ENCODE results near the gene LRRC8B. TPM values are rescaled to one million over a fixed set of nuclear protein-coding genes. Genes with fewer than 3 reads are reported as not detected.
A peak's percentile ranks its signal among the peaks of the same experiment; 100 is the strongest.

Gene LRRC8B
- total RNA-seq, 1 donor from 2014 or later = 6.4 TPM

- Mint-ChIP-seq H3K9me3 (ENCODE audit: unreplicated experiment) (no peaks in the 10 kb centered on the region), H3K4me3 (ENCODE audit: unreplicated experiment) (no peak overlapping the region), H3K36me3 (ENCODE audit: low read depth, unreplicated experiment) (peaks cover 2% of the 10 kb centered on the region), H3K4me1 (ENCODE audit: low read depth, unreplicated experiment) (peaks cover 13% of the 10 kb centered on the region), H3K27me3 (ENCODE audit: low read depth, unreplicated experiment) (no peaks in the 10 kb centered on the region), H3K27ac (ENCODE audit: unreplicated experiment) (no peak overlapping the region)
- H3K4me2 ChIP-seq (ENCODE audit: low read length) = no peak overlapping the region
- H3K9me3 ChIP-seq (ENCODE audit: insufficient read depth, low read depth, low read length) = no peaks in the 10 kb centered on the region
- H3K9ac ChIP-seq (ENCODE audit: low read length) = no peak overlapping the region
- no peak overlapping the region for H2AFZ ChIP-seq (ENCODE audit: low read depth, low read length)
- H3K36me3 ChIP-seq (ENCODE audit: insufficient read depth, low read length) = no peaks in the 10 kb centered on the region
- no peaks in the 10 kb centered on the region for H3K79me2 ChIP-seq (ENCODE audit: insufficient read depth, low read length)
- TF ChIP-seq CTCF (IDR thresholded peaks at IDR 0.05; ENCODE audit: insufficient read depth, low read depth, low read length) (no peak), EZH2 (IDR thresholded peaks at IDR 0.05; ENCODE audit: insufficient read depth, low read length) (no peak)
- no peaks in the 10 kb centered on the region for H4K20me1 ChIP-seq (ENCODE audit: insufficient read depth, low read length)
- DNase-seq (ENCODE audit: low read depth) = no peak
- no peak for FAIRE-seq
- H3K4me1 ChIP-seq (ENCODE audit: insufficient read depth, low read length) = no peaks in the 10 kb centered on the region
- no peak overlapping the region for H3K27ac ChIP-seq (ENCODE audit: low read depth, low read length)
- H3K4me3 ChIP-seq (ENCODE audit: insufficient read depth, low read depth, low read length) = no peak overlapping the region
- H3K27me3 ChIP-seq (ENCODE audit: insufficient read depth, low read length) = no peaks in the 10 kb centered on the region
These were observed 63.1 kb downstream of the LRRC8B start for GRCh38 chr1:89587729-89588161.

GRCh38 chr1:89588480-89588879, 63.9 kb downstream of the LRRC8B start:
- peaks cover 13% of the 10 kb centered on the region for H3K4me1 Mint-ChIP-seq (ENCODE audit: low read depth, unreplicated experiment)
- H3K36me3 Mint-ChIP-seq (ENCODE audit: low read depth, unreplicated experiment) = no peaks in the 10 kb centered on the region
- Histone ChIP-seq H3K4me2 (ENCODE audit: low read length) (no peak overlapping the region), H3K4me3 (ENCODE audit: insufficient read depth, low read depth, low read length) (no peak overlapping the region), H3K27ac (ENCODE audit: low read depth, low read length) (no peak overlapping the region), H3K9me3 (ENCODE audit: insufficient read depth, low read depth, low read length) (no peaks in the 10 kb centered on the region), H3K79me2 (ENCODE audit: insufficient read depth, low read length) (no peaks in the 10 kb centered on the region), H3K27me3 (ENCODE audit: insufficient read depth, low read length) (no peaks in the 10 kb centered on the region), H2AFZ (ENCODE audit: low read depth, low read length) (no peak overlapping the region), H3K4me1 (ENCODE audit: insufficient read depth, low read length) (no peaks in the 10 kb centered on the region), H4K20me1 (ENCODE audit: insufficient read depth, low read length) (no peaks in the 10 kb centered on the region), H3K9ac (ENCODE audit: low read length) (no peak overlapping the region), H3K36me3 (ENCODE audit: insufficient read depth, low read length) (no peaks in the 10 kb centered on the region)
- no peak for TF ChIP-seq EZH2 (IDR thresholded peaks at IDR 0.05; ENCODE audit: insufficient read depth, low read length)
- TF ChIP-seq CTCF (IDR thresholded peaks at IDR 0.05; ENCODE audit: insufficient read depth, low read depth, low read length) = no peak
- no peaks in the 10 kb centered on the region for H3K9me3 Mint-ChIP-seq (ENCODE audit: unreplicated experiment)
- H3K27me3 Mint-ChIP-seq (ENCODE audit: low read depth, unreplicated experiment) = no peaks in the 10 kb centered on the region
- FAIRE-seq (no peak), DNase-seq (ENCODE audit: low read depth) (no peak)
- no peak overlapping the region for H3K27ac Mint-ChIP-seq (ENCODE audit: unreplicated experiment)
- H3K4me3 Mint-ChIP-seq (ENCODE audit: unreplicated experiment) = no peak overlapping the region

- TF ChIP-seq CTCF (IDR thresholded peaks at IDR 0.05; ENCODE audit: insufficient read depth, low read depth, low read length) = no peak
- TF ChIP-seq EZH2 (IDR thresholded peaks at IDR 0.05; ENCODE audit: insufficient read depth, low read length) = no peak
- Histone ChIP-seq H4K20me1 (ENCODE audit: insufficient read depth, low read length) (no peaks in the 10 kb centered on the region), H3K9ac (ENCODE audit: low read length) (no peak overlapping the region), H3K4me1 (ENCODE audit: insufficient read depth, low read length) (no peaks in the 10 kb centered on the region), H3K79me2 (ENCODE audit: insufficient read depth, low read length) (no peaks in the 10 kb centered on the region), H3K4me2 (ENCODE audit: low read length) (peak overlapping the region; percentile 31), H3K9me3 (ENCODE audit: insufficient read depth, low read depth, low read length) (no peaks in the 10 kb centered on the region), H2AFZ (ENCODE audit: low read depth, low read length) (no peak overlapping the region), H3K36me3 (ENCODE audit: insufficient read depth, low read length) (no peaks in the 10 kb centered on the region), H3K27me3 (ENCODE audit: insufficient read depth, low read length) (no peaks in the 10 kb centered on the region), H3K27ac (ENCODE audit: low read depth, low read length) (no peak overlapping the region), H3K4me3 (ENCODE audit: insufficient read depth, low read depth, low read length) (no peak overlapping the region)
- no peak for FAIRE-seq
- DNase-seq (ENCODE audit: low read depth) = peak; percentile 68
- no peaks in the 10 kb centered on the region for H3K27me3 Mint-ChIP-seq (ENCODE audit: low read depth, unreplicated experiment)
- H3K36me3 Mint-ChIP-seq (ENCODE audit: low read depth, unreplicated experiment) = no peaks in the 10 kb centered on the region
- H3K27ac Mint-ChIP-seq (ENCODE audit: unreplicated experiment) = peak overlapping the region; percentile 23
- H3K4me3 Mint-ChIP-seq (ENCODE audit: unreplicated experiment) = no peak overlapping the region
- H3K4me1 Mint-ChIP-seq (ENCODE audit: low read depth, unreplicated experiment) = peaks cover 13% of the 10 kb centered on the region
- H3K9me3 Mint-ChIP-seq (ENCODE audit: unreplicated experiment) = no peaks in the 10 kb centered on the region
These were observed 64.9 kb downstream of the LRRC8B start for GRCh38 chr1:89589515-89589914.

Measured in astrocyte (in vitro differentiated cells and primary cell).